Naive B cell (primary cell): ENCODE measurements around the gene DSCAML1. TPM values are rescaled to one million over a fixed set of nuclear protein-coding genes. Genes with fewer than 3 reads are reported as not detected.
A peak's percentile ranks its signal among the peaks of the same experiment; 100 is the strongest.

Source experiments
- ATAC-seq, 2 donors: fragments of 150-1000 bp; cut with Tn5 transposase; 2 replicates each; pipeline ENCODE4 v1.10.0; 2021; ENCODE audit warnings: low read depth in 2 of 2, mild to moderate bottlenecking in 2 of 2, moderate library complexity in 2 of 2
- DNase-seq: peaks from one replicate; pipeline ENCODE4 v3.0.0; 2022
- H3K27ac Mint-ChIP-seq, 6 donors: one replicate each; pipeline ENCODE4 v1.8.0; 2020 to 2022; ENCODE audit warnings: mild to moderate bottlenecking in 6 of 6, mixed read lengths in 6 of 6, moderate library complexity in 5 of 6, inconsistent platforms in 2 of 6
- H3K27me3 Mint-ChIP-seq, 3 donors: one replicate each; pipeline ENCODE4 v1.8.0; 2021 to 2022; ENCODE audit warnings: mixed read lengths in 3 of 3, mild to moderate bottlenecking in 1 of 3
- H3K36me3 Mint-ChIP-seq, 2 donors: one replicate each; pipeline ENCODE4 v1.8.0; 2020 to 2022; ENCODE audit warnings: mixed read lengths in 2 of 2, inconsistent platforms in 1 of 2, mild to moderate bottlenecking in 1 of 2
- H3K4me1 Mint-ChIP-seq, 3 donors: one replicate each; pipeline ENCODE4 v1.8.0; 2020 to 2022; ENCODE audit warnings: mixed read lengths in 3 of 3, inconsistent platforms in 1 of 3, mild to moderate bottlenecking in 1 of 3, moderate library complexity in 1 of 3
- H3K4me3 Mint-ChIP-seq, 8 donors: one replicate each; pipeline ENCODE4 v1.8.0; 2020 to 2022; ENCODE audit warnings: mild to moderate bottlenecking in 8 of 8, mixed read lengths in 8 of 8, moderate library complexity in 8 of 8, inconsistent platforms in 2 of 8
- H3K9me3 Mint-ChIP-seq, 7 donors: one replicate each; pipeline ENCODE4 v1.8.0; 2020 to 2022; ENCODE audit warnings: mixed read lengths in 7 of 7, mild to moderate bottlenecking in 5 of 7, inconsistent platforms in 2 of 7, moderate library complexity in 1 of 7
- polyA plus RNA-seq, 6 donors: library from polyadenylated mRNA; unstranded; fragments of 300-500 nt; fragmentation: Illumina TruSeq; gene quantifications; one replicate each; pipeline ENCODE4 v1.2.3, GENCODE V29; 2021; ENCODE audit warnings: low read depth in 6 of 6

The DSCAML1 gene
- polyA plus RNA-seq, 6 donors from 2014 or later, result 0.03 to 0.25 (median 0.11) TPM; not detected in 3

DNA sequence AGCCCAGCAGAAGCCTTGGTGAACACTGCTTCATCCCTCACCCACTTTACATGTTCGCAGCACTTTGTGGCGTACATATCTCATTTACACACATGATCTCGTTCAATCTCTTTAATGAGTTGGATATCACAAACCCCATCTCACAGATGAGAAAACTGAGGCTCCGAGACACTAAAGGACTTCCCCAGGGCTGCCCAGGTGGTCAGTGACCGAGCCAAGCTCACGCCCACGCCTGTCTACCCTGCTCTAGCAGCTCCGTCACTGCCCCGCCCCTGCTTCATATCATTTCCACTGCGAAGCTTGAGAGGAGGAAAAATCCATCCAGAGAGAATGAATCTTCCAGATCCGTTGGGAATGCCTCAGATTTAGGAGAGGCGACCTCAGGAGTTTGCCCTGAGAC, 11.8 kb upstream of the DSCAML1 start:
- Mint-ChIP-seq H3K27ac (peak overlapping the region in 2 of 6 donors; percentile 6 to 33), H3K27me3 (peaks cover 0 to 16% (median 7%) of the 10 kb centered on the region in 3 donors), H3K9me3 (no peaks in the 10 kb centered on the region), H3K4me3 (no peak overlapping the region), H3K4me1 (peaks cover 12 to 34% (median 17%) of the 10 kb centered on the region in 3 donors), H3K36me3 (peaks cover 0 to 5% of the 10 kb centered on the region in 2 donors)
- ATAC-seq, result no peak
- DNase-seq, result no peak

DNA sequence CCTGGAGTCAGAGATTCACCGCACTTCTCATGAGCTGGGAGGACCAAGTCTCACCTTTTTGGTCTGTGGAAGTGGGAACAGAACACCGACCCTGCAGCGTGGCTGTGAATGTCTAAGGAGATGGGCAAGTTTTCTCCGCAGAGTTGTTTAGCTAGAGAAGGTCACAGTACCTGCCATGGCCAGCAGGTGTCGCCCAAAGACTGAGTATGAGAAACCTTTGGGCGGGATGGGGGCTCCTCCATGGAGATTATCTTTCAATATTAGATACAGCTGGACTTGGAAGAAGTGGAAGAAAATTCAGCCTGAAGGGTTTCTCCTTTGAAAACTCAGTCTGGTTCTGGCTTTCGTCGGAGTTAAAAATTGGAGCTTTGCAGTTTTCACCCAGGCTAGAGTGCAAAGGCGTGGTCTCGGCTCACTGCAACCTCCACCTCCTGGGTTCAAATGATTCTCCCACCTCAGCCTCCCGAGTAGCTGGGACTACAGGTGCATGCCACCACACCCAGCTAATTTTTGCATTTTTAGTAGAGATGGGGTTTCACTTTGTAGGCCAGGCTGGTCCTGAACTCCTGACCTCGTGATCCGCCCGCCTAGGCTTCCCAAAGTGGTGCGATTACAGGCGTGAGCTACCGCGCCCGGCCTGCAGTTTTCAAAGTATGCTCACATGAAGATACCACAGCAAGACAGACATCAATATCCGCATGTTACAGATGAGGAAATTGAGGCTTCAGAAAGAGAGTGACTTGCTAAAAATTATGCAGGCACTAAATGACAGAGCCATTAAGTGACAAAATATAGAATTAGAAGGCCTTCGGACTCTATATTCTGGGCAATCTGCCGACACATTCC, 10.7 kb upstream of the DSCAML1 start:
- H3K27ac Mint-ChIP-seq, result peak overlapping the region in 2 of 6 donors; percentile 71 to 80
- H3K4me3 Mint-ChIP-seq, result no peak overlapping the region
- H3K9me3 Mint-ChIP-seq, result no peaks in the 10 kb centered on the region
- DNase-seq (peak; percentile 63), ATAC-seq (peak; percentile 59 to 77)
- H3K27me3 Mint-ChIP-seq, result peaks cover 0 to 16% (median 7%) of the 10 kb centered on the region in 3 donors
- H3K4me1 Mint-ChIP-seq, result peaks cover 6 to 23% (median 7%) of the 10 kb centered on the region in 3 donors
- H3K36me3 Mint-ChIP-seq, result peaks cover 0 to 5% of the 10 kb centered on the region in 2 donors

DNA sequence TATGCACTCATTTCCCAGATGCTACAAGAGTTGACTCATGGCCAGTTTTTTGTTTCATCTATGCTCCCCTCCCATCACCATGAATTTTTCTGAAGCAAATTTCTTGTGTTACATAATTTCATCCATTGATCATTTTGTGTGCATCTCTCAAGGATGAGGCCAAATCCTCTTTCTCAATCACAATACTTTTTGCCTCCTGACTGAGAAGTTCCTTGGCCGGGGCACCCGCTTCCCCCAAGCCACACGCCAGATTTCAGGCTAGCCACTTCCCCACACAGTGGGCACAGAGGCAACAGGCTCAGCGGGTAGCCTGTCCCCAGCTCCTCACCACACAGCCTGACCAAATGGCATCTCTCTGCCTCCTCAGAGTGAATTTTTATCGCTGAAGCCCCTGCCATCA, 9.8 kb upstream of the DSCAML1 start:
- no peak overlapping the region for H3K4me3 Mint-ChIP-seq
- no peak overlapping the region for H3K27ac Mint-ChIP-seq
- peaks cover 0 to 16% (median 12%) of the 10 kb centered on the region in 3 donors for H3K27me3 Mint-ChIP-seq
- ATAC-seq (no peak), DNase-seq (no peak)
- peaks cover 6 to 20% (median 7%) of the 10 kb centered on the region in 3 donors for H3K4me1 Mint-ChIP-seq
- H3K36me3 Mint-ChIP-seq, result peaks cover 0 to 5% of the 10 kb centered on the region in 2 donors
- H3K9me3 Mint-ChIP-seq, result no peaks in the 10 kb centered on the region

DNA sequence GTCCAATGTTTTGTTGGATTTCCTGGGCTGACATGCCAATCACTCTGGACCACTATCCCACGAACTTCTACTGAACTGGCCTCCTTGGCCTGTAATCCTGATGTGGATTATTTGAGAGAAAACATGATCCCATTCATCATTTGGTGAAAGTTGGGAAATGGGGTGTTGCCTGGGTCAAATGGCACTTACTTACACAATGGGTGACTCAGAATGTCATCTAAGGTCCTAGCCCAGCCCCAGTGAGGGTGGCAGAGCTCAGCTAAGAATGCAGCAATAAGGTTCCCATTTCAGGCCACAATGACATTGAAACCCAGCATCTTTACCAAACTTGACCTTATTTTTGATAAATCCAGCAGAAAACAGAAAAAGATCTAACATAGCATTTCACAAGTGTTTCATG, 8.0 kb upstream of the DSCAML1 start:
- peaks cover 0 to 5% of the 10 kb centered on the region in 2 donors for H3K36me3 Mint-ChIP-seq
- peaks cover 0 to 16% (median 12%) of the 10 kb centered on the region in 3 donors for H3K27me3 Mint-ChIP-seq
- H3K4me1 Mint-ChIP-seq, result peaks cover 5 to 16% (median 6%) of the 10 kb centered on the region in 3 donors
- ATAC-seq, result no peak
- DNase-seq, result no peak
- H3K9me3 Mint-ChIP-seq, result no peaks in the 10 kb centered on the region
- no peak overlapping the region for H3K4me3 Mint-ChIP-seq
- no peak overlapping the region for H3K27ac Mint-ChIP-seq

DNA sequence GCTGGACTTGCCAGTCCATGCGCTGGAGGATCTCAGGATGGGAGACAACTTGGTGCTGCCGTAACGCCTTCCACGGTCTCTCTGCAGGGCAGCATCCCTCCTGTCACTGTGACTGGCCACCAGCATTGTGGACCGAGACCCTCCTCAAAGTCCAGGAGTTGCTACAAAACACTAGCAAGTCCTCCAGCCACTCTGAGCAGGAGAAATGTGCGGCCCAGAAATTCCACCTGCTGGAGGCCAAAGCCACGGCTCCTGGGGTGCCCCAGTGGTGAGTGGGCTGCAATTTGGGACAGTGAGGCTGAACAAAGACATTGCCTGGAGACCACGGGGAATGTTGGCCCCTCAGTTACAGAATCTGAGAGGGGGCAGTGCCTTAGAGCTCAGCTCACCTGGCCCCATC, 6.9 kb upstream of the DSCAML1 start:
- no peak overlapping the region for H3K4me3 Mint-ChIP-seq
- peaks cover 0 to 6% (median 0%) of the 10 kb centered on the region in 3 donors for H3K4me1 Mint-ChIP-seq
- no peaks in the 10 kb centered on the region for H3K9me3 Mint-ChIP-seq
- DNase-seq (no peak), ATAC-seq (no peak)
- peaks cover 0 to 17% (median 14%) of the 10 kb centered on the region in 3 donors for H3K27me3 Mint-ChIP-seq
- peaks cover 0 to 5% of the 10 kb centered on the region in 2 donors for H3K36me3 Mint-ChIP-seq
- H3K27ac Mint-ChIP-seq, result peak overlapping the region in 1 of 6 donors; percentile 47

DNA sequence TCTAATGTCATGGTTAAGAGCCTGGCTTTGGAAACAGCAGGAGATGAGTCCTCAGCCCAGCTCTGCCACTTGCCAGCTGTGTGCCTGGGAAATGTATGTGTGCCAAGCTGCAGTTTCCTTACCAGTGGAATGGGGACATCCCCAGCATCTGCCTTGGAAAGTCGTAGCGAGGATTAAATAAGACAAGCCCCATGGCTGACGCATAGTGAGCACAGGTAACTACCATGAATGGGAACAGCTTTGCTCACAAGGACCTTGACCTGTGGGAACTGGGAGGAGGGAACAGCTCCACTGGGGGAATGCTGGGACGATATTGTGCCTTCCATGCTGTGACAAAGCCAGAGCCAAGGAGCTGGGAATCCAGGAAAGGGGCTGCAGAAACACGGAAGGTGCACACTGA, 2.6 kb upstream of the DSCAML1 start:
- Mint-ChIP-seq H3K9me3 (no peaks in the 10 kb centered on the region), H3K27ac (peak overlapping the region in 1 of 6 donors; percentile 63), H3K4me1 (peaks cover 12 to 18% (median 17%) of the 10 kb centered on the region in 3 donors), H3K4me3 (no peak overlapping the region), H3K27me3 (peaks cover 24 to 47% (median 27%) of the 10 kb centered on the region in 3 donors), H3K36me3 (peaks cover 0 to 4% of the 10 kb centered on the region in 2 donors)
- ATAC-seq (no peak), DNase-seq (no peak)

DNA sequence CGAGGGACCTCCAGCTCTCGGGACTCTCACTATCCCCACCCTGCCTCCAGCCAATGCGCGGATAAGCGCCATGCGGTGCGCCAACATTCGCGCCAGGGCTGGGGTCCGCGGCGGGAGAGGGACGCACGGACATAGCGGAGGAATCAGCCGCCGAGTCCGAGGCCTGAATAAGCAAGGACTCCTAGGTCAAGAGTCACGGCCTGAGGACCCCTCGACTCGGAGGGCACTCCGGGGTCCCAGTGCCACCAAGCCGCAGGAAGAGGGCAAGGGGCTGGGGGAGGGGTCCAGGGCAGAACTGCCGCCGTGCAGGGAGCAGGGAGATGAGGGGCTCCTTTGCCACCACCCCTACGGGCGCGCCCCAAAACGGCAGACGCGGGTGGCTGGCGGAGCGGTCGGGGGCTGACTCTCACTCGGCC, 552 bp downstream of the DSCAML1 start:
- Mint-ChIP-seq H3K36me3 (no peaks in the 10 kb centered on the region), H3K4me3 (peak overlapping the region in 6 of 8 donors; percentile 9 to 72 (median 36)), H3K27ac (no peak overlapping the region), H3K4me1 (peaks cover 14 to 23% (median 20%) of the 10 kb centered on the region in 3 donors), H3K27me3 (peaks cover 53 to 72% (median 53%) of the 10 kb centered on the region in 3 donors), H3K9me3 (no peaks in the 10 kb centered on the region)
- DNase-seq (no peak), ATAC-seq (no peak)

DNA sequence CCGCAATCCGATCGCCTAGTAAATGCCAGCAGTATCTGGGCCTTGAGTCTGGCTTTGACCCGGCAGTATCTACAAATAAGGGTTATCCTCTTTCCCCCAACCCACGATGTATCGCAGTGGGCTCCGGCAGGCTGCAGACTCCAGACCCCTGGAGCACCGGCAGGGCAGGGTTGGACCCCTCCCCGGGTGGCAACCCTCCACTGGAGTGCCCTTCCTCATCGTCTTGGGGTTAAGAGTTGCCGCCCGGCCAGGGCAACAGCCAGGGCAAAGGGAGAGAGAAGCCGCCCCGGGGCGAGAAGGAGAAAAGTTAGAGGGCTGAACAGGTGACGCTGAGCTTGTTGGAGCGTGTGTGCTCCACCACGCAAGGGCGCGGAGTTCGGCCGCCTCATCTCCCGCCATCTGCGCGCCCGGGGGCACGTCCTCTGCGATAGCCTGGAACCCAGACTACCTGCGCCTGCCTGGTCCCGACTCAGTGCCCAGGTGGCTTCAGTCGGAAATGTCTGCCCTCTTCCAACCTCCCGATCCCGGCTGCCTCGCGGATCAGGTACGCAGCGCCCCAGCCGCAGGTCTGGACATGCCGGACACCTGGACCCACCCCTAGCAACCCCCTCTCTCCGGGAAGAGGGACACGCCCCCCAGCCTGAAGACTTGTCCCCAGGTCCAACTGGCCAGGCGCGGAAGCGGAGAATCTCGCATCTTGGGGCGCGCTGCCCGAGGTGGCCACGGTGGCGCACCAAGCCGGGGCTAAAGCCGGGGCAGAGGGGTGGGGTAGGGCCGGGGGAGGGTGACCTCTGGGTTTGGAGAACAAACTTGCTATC, 1.2 kb downstream of the DSCAML1 start:
- H3K4me3 Mint-ChIP-seq, result peak overlapping the region; percentile 15 to 82 (median 54)
- ATAC-seq (peak; percentile 44 to 58), DNase-seq (no peak)
- no peaks in the 10 kb centered on the region for H3K9me3 Mint-ChIP-seq
- H3K27ac Mint-ChIP-seq, result peak overlapping the region in 1 of 6 donors; percentile 75
- peaks cover 14 to 23% (median 20%) of the 10 kb centered on the region in 3 donors for H3K4me1 Mint-ChIP-seq
- peaks cover 59 to 78% (median 59%) of the 10 kb centered on the region in 3 donors for H3K27me3 Mint-ChIP-seq
- no peaks in the 10 kb centered on the region for H3K36me3 Mint-ChIP-seq

DNA sequence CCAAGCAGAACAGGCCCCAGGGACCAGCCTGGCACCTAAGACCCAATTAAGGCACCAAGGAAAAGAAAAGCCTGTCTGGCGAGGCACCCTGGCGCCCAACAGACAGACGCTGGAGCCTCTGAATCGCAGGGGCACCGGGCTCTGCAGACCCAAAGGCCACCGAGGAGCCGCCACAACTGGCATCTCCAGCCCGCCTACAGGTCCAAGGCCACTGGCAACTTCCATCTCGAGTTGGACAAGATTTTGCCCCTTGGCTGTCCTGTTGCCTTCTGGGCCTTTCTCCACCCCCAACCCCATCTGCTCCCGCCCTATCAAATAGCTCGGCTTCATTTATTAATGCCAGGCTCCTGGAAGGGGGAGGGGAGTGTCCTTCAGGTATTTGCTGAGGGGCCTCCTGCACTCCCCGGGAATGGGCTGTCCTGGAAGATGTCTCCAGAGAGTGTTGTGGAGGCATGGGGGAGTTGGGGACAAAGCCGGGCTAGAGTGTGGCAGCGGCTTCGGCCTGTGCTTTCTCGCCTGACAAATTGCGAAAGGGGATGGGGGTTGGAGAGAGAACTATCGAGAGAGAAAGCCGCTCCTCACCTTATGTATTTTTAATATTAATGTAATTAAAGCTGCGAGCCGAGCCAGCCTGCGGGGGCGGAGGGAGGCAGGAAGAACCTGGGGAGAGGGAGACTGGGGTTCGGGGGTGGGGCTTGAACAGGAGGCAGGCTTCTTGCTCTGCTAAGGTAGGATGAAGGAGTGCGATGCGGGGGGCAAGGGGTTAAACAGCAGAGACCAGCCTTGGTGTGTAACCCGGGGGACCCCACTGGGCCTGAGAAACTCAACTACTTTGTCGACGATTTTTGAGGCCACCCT, 2.0 kb downstream of the DSCAML1 start:
- Mint-ChIP-seq H3K27me3 (peaks cover 65 to 86% (median 68%) of the 10 kb centered on the region in 3 donors), H3K9me3 (no peaks in the 10 kb centered on the region), H3K36me3 (no peaks in the 10 kb centered on the region), H3K4me1 (peaks cover 14 to 23% (median 20%) of the 10 kb centered on the region in 3 donors), H3K4me3 (peak overlapping the region in 4 of 8 donors; percentile 29 to 79 (median 61)), H3K27ac (peak overlapping the region in 1 of 6 donors; percentile 75)
- no peak for DNase-seq
- no peak for ATAC-seq

DNA sequence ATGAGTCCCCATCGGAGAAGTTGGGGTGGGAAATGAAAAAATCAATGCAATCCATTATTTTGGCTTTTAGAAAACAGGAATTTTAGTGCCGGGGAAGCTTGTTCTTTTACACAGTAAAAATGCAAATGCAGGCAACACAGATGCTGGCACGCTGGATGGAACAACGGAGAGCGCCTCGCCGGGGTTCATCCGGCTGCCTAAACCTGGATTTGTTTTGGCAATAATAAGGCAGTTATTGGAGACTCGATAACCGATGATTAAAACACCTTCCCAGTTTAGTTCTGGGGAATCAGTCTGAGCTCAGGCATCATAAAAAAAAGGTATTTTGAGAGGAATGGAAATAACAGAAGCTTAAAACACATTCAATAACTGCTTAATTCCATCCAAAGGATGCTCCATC, 2.9 kb downstream of the DSCAML1 start:
- Mint-ChIP-seq H3K4me1 (peaks cover 14 to 23% (median 20%) of the 10 kb centered on the region in 3 donors), H3K4me3 (no peak overlapping the region), H3K9me3 (no peaks in the 10 kb centered on the region), H3K27me3 (peaks cover 70 to 88% (median 73%) of the 10 kb centered on the region in 3 donors), H3K36me3 (no peaks in the 10 kb centered on the region), H3K27ac (no peak overlapping the region)
- no peak for ATAC-seq
- DNase-seq, result no peak

DNA sequence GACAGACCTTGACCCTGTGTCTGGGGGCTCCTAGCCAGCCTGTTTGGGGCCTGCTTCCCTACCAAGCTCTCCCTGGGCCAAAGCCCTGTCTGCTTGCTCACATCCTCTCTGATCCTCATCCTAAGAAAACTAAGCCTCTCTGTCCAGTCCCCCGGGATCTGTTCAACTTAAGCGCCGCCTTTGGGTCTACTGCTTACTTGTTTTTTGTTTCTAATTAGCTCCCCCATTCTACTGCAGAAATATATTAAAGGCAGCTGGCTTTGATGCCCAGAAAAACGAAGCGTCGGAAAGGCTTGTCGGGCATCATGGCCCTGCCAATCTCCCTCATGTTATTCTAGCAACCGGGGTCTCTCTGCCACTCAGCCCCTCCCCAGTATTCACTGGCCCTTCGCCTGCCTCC, 3.4 kb downstream of the DSCAML1 start:
- H3K4me3 Mint-ChIP-seq, result no peak overlapping the region
- peaks cover 70 to 85% (median 73%) of the 10 kb centered on the region in 3 donors for H3K27me3 Mint-ChIP-seq
- H3K9me3 Mint-ChIP-seq, result no peaks in the 10 kb centered on the region
- H3K4me1 Mint-ChIP-seq, result peaks cover 14 to 23% (median 20%) of the 10 kb centered on the region in 3 donors
- peak overlapping the region in 1 of 6 donors; percentile 41 for H3K27ac Mint-ChIP-seq
- ATAC-seq (no peak), DNase-seq (no peak)
- no peaks in the 10 kb centered on the region for H3K36me3 Mint-ChIP-seq

DNA sequence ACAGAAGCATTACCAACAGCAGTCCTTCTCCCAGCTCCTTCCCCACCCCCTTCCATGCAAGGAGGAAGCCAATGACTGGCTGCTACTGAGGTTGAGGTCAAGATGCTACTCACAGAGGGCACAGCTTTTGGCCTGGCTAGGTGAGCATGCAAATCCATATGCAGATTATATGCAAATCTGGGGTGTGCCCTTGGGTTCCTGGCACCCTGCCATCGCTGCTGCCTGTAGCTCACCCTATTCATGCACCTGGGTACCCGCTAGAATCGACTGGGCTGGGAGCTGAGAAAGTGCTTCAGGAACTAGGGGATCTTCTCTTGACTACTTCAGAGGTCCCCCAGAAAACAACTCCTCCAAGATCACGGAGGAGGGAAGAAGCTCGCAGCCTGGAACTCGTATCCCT, 4.0 kb downstream of the DSCAML1 start:
- Mint-ChIP-seq H3K27me3 (peaks cover 67 to 84% (median 74%) of the 10 kb centered on the region in 3 donors), H3K36me3 (no peaks in the 10 kb centered on the region), H3K4me3 (no peak overlapping the region), H3K27ac (no peak overlapping the region), H3K4me1 (peaks cover 14 to 23% (median 20%) of the 10 kb centered on the region in 3 donors), H3K9me3 (no peaks in the 10 kb centered on the region)
- ATAC-seq, result no peak
- no peak for DNase-seq
